Epidermal melanocyte (primary cell): ENCODE measurements around the gene TNFRSF4.

Experiments
- DNase-seq: peaks from one replicate; pipeline ENCODE4 v3.0.0; 2011; ENCODE audit warnings: low spot score; ENCODE audit not compliant: insufficient read length

TNFRSF4 gene

GRCh38 chr1:1219341-1219740, 5.4 kb upstream of the TNFRSF4 start:
- DNase-seq, result no peak

DNA sequence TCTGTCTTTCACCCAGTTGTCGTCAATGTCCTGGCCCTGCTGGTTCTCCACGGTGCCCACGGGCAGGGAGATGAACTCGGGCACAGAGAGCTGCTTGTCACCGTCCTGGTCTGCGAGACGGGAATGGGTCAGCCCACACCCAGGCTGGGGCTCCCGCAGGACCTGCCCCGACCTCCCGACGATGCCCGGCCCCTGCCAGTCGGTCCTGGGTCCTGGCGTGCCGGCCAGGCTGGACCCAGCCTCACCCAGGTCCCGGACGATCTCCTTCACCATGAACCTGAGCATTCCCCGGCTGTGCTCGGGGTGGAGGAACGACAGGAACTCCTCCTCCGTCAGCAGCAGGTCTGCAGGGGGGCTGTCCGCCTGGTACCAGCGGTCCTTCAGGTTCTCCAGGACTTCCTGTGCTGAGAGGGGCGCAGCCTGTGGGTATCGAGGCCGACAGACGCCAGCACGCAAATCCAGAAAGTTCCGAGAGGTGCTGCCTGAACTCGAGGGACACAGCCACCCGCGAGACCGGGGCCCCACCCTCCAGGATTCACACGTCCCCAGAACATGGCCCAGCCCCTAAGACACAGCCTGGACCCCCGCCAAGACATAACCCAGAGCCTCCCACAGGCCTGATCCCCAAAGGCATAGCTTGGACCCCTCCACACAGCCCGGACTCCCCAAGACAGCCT, 4.7 kb upstream of the TNFRSF4 start:
- no peak for DNase-seq

DNA sequence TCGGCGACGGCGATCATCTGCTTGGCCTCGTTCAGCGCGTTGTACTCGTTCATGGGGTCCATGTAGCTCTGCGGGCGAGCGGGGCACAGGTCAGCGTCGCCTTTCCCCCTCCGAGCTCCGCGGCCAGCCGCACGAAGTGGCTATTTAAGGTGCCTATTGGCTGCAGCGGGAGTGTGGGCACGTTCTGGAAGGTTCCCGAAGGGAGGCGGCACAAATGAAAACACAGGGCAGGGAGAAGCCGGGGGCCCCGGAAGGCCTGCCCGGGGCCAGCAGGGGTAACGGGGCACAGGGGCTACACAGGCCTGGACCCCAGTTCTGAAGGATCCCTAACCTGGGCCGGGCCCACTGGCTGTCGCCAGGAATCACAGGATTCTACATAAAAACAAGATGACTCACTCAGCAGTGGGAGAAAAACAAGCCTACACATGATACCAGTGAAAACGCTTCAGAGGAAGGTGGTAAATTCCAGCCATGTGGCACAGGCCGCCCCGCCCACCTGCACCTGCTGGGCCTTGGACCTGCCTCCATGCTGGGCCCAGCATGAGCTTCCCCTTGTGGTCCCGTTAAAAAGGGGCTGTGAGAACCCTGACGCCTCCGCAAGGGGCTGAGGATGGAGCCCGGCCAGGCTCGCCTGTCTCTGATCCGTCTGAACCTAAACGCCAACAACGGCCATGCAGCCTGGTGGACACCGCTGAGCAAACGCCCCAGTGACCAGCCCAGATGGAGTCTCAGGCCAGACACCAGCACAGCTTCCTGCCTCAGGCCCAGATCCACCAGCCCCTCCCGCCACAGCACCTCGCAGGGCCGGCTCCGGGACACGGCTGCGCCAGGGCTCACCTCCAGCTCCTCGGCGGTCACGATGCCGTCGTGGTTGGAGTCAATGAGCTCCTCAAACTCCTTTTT, 3.9 kb upstream of the TNFRSF4 start:
- no peak for DNase-seq

DNA sequence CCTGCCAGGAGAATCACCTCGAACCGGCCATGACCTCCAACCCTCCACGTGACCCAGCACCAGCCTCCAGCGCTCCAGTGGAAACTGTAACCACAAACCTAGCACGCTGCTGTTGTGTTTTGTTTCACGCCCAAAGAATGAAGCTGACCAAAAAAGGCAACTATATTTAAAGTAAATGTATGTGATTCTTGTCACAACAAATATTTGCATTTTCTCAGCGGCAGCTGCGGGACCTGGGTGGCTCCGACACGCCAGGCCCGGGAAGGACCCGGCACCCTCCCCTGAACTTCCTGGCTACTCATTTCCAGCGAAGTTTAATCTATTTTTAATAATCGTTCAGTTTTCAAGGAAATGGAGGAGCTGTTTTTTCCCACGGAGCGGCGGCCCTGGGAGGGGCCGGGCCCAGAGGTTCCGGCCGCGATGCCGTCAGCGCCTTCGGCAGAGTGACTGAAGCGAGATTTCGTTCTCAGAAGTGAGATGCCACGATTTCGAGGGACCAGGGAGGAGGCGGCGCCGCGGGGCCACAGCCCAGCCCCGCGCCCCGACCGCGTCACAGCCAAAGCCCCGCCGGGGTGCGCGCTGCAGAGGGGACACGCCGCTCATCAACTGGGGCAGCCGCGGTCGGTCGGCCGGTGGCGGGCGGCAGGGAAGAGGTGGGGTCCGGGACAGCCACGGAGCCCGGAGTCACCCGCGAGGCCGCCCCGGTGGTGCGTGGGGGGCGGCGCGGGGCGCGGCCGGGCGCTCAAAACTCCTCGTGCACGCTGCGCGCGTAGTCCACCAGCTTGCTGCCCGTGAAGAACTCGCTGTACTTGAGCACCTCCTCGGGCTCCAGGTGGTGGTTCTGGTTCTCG, 3.0 kb upstream of the TNFRSF4 start:
- no peak for DNase-seq

DNA sequence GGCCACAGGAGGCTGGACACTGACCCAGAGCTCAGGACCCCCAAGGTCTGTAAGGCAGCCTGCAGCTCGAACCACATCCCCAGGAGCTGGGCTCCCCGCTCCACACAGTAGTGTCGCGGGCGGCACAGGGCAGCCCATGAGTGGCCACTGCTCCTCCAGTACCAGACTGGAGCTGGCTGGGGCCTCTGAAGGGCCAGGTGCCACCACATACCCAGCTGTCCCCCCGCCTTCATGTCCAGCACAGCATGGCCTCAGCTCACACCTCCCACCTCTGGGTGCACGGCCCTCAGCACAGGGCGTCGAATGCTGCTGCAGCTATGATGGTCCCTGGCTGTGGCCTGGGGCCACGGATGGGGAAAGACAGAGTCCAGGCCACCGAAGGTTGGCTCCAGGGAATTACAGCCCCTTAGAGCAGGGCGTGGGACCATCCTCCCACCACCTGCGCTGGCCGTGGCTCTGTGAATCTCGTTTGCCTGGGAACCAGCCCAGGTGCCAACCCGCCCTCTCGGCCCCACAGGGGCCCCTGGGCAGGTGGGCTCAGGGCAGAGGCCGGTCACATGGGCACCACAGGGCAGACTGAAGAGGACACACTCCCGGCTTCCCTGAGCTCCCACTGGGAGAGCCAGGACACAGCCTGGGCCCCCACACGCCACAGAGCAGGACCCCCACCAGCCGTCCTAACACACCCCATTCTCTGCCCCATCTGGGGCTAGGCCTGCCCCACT, 2.1 kb upstream of the TNFRSF4 start:
- no peak for DNase-seq

DNA sequence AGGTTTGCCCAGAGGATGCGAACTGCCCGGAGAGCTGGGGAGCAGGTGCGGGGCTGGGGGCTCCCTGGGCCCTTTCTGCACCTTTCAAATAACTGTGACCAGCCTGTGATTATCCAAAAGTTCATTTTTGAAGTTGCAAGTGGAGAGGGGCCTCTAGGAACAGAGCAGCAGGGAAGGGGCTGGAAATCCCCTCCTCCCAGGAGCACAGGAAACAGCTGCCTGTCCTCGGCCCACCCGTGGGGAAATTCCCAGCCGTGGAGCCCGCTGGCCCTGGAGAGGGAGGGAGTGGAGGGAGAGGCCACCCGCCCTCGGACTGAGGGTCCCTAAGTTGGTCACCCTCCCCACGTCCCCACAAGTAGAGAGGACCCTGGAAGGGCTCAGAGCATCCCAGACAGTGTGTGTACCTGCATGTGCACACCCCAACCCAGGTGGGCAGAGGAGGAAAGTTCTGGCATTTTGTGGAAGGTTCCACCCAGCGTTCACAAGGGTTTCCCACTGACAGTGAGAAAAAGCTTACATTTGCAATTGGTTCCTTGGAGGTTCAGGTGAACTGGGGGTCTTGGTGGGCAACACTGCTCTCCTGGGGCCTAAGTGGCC, 1.2 kb upstream of the TNFRSF4 start:
- DNase-seq, result no peak

- no peak for DNase-seq
Measured at GRCh38 chr1:1212780-1213344, 1.1 kb downstream of the TNFRSF4 start.

- DNase-seq, result no peak
Measured at GRCh38 chr1:1211541-1212441, 2.2 kb downstream of the TNFRSF4 start.

GRCh38 chr1:1210726-1211540, 3.0 kb downstream of the TNFRSF4 start:
- no peak for DNase-seq

DNA sequence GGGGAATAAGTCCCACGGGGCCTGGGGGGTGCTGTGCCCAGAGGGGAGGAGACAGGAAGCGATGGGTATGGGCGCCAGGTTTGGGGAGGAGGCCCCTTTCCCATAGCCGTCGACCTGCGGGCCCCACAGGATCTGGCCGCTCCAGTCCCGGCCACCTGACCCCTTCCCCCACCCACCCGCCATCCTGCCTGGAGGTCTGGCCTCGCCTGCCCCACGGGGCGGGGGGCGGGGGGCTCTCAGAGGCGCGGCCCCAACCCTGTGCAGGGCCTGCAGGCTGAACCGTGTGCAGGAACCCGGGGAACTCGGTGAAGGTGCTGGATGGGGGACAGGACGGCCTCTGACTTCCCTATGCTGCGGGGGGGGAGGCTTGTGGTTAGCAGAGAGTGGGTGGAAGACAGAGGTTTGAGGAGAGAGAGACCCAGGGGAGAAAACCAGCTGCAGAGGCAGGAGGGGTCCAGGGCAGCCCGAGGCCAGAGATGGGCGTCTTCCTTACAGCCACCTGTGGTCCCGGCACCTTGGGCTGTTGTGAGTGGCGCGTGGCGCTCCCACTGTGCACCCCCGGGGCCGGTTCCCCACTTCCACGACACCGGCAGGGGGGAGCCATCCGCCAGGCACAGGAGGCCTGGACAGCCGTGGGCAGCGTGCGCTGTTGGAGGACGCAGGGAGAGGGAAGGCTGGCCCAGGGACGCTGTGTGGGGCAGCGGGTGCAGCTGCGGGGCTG, 5.1 kb downstream of the TNFRSF4 start:
- DNase-seq, result no peak

- DNase-seq, result no peak
Measured at GRCh38 chr1:1207571-1207892, 6.4 kb downstream of the TNFRSF4 start.

- DNase-seq, result no peak
Measured at GRCh38 chr1:1206966-1207531, 6.9 kb downstream of the TNFRSF4 start.

GRCh38 chr1:1206376-1206965, 7.5 kb downstream of the TNFRSF4 start, which contains the start of gene TNFRSF18:
Gene TNFRSF18 (minus strand): TSS chr1:1206592. CDS start chr1:1206571, 21 bp downstream.
- no peak for DNase-seq

GRCh38 chr1:1205769-1206375, 8.1 kb downstream of the TNFRSF4 start:
- DNase-seq, result no peak

DNA sequence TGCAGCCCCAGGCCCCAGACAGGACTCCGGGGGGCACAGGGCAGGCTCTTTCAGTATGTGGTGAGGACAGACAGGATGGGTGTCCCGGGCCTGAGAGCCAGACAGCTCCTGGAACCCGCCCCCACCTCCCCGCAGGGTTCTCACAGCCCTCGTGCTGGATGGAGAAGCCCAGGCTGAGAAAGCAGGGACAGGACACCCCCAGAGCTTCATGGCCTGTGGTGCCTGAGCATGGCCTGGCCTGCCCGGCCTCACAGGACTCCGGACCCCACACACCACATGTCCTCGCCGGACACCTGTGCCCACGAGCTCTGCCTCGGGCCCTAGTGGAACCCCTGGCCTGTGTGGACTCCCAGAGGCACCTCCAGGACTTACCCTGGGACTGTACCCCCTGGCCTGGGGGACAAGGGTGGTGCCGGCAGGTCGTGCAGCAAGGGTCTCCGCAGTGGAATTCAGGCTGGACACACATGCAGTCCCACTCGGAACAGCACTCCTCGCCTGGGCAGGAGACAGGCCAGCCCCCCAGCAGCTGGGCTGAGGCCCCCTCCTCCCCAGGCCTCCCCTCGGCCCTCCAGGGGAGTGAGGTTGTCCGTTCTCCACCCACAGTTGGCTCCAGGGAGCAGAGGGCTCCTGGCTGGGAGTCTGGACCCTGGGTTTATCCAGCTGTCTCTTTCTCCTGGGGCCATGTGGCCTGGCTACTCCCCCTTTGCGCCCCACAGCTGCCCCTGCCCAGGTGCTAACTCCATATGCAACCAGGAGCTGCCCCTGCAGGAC, 8.8 kb downstream of the TNFRSF4 start:
- DNase-seq, result no peak

GRCh38 chr1:1204425-1204920, 9.5 kb downstream of the TNFRSF4 start:
- no peak for DNase-seq
